Activated B cell treated with CpG ODN at 0.5 μM for 24 hours (primary cell): Measurements from ENCODE around the gene ITPR3. TPM values are rescaled to one million over a fixed set of nuclear protein-coding genes. Genes with fewer than 3 reads are reported as not detected.

Experiments
- ATAC-seq: fragments of 200-7000 bp; cut with Tn5 transposase; one replicate; pipeline ENCODE4 v1.10.0; 2021; ENCODE audit warnings: low read depth, mild to moderate bottlenecking, moderate library complexity
- CTCF ChIA-PET: fragments of 350-600 bp; sonication (Branson Sonifier 250); formaldehyde crosslinking; loops from one replicate; lab custom pipeline; 2021; ENCODE audit warnings: antibody characterized with exemption; lab: Charles Lee
- POLR2A ChIA-PET: fragments of 350-600 bp; sonication (Branson Sonifier 250); formaldehyde crosslinking; loops from one replicate; lab custom pipeline; 2021; ENCODE audit warnings: antibody characterized with exemption; lab: Charles Lee
- DNase-seq: peaks from one replicate; pipeline ENCODE4 v3.0.0; 2022
- H3K27ac Mint-ChIP-seq: one replicate; pipeline ENCODE4 v1.8.0; 2020; ENCODE audit warnings: mixed read lengths
- H3K27me3 Mint-ChIP-seq: one replicate; pipeline ENCODE4 v1.8.0; 2021; ENCODE audit warnings: mixed read lengths
- H3K36me3 Mint-ChIP-seq: one replicate; pipeline ENCODE4 v1.8.0; 2021; ENCODE audit warnings: low read depth, mixed read lengths
- H3K4me1 Mint-ChIP-seq: one replicate; pipeline ENCODE4 v1.8.0; 2021; ENCODE audit warnings: mixed read lengths
- H3K4me3 Mint-ChIP-seq: one replicate; pipeline ENCODE4 v1.8.0; 2020; ENCODE audit warnings: mild to moderate bottlenecking, mixed read lengths
- H3K9me3 Mint-ChIP-seq: one replicate; pipeline ENCODE4 v1.8.0; 2020; ENCODE audit warnings: mixed read lengths
- intact Hi-C: fragments of 100-400 bp; cut with micrococcal nuclease; formaldehyde crosslinking; loops from one replicate; pipeline ENCODE4 v1.15.1; 2024
- total RNA-seq: library from RNA; stranded (reverse); gene quantifications from 2 replicates; pipeline ENCODE4 v1.2.3, GENCODE V29; 2022
- TF ChIP-seq, protein P1 (sequence below): fragments of 200-600 bp; IDR thresholded peaks from one replicate; pipeline ENCODE4 v1.8.0; 2022; ENCODE audit warnings: antibody characterized with exemption, mild to moderate bottlenecking

The ITPR3 gene
- total RNA-seq, 1 donor from 2014 or later, result 35.5 TPM

GRCh38 chr6:33589392-33589730 is 31.8 kb upstream of the ITPR3 start:
- H3K27me3 Mint-ChIP-seq, result no peaks in the 10 kb centered on the region
- CTCF ChIA-PET, result interaction anchor here (1.0 to 1.4 kb wide), 10 partner anchors 9 to 438 kb away, joined by 3 to 52 read pairs (median 4); partner anchors contain the start of genes BAK1 and UQCC2
- no peaks in the 10 kb centered on the region for H3K36me3 Mint-ChIP-seq
- POLR2A ChIA-PET, result interaction anchor here (0.9 to 1.4 kb wide), 5 partner anchors 15 to 78 kb away, joined by 3 to 11 read pairs (median 4); partner anchors contain the start of gene ITPR3
- peaks cover 61% of the 10 kb centered on the region for H3K4me1 Mint-ChIP-seq
- no peaks in the 10 kb centered on the region for H3K9me3 Mint-ChIP-seq
- DNase-seq (no peak), ATAC-seq (no peak)
- H3K27ac Mint-ChIP-seq, result peak overlapping the region; percentile 50
- no peak overlapping the region for H3K4me3 Mint-ChIP-seq
- TF ChIP-seq, protein P1, sequence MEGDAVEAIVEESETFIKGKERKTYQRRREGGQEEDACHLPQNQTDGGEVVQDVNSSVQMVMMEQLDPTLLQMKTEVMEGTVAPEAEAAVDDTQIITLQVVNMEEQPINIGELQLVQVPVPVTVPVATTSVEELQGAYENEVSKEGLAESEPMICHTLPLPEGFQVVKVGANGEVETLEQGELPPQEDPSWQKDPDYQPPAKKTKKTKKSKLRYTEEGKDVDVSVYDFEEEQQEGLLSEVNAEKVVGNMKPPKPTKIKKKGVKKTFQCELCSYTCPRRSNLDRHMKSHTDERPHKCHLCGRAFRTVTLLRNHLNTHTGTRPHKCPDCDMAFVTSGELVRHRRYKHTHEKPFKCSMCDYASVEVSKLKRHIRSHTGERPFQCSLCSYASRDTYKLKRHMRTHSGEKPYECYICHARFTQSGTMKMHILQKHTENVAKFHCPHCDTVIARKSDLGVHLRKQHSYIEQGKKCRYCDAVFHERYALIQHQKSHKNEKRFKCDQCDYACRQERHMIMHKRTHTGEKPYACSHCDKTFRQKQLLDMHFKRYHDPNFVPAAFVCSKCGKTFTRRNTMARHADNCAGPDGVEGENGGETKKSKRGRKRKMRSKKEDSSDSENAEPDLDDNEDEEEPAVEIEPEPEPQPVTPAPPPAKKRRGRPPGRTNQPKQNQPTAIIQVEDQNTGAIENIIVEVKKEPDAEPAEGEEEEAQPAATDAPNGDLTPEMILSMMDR, result no peak
- intact Hi-C loops, result loop anchor here (1.0 to 5.0 kb wide), 5 partner anchors 18 to 563 kb away; no protein-coding TSS in a partner anchor

DNA sequence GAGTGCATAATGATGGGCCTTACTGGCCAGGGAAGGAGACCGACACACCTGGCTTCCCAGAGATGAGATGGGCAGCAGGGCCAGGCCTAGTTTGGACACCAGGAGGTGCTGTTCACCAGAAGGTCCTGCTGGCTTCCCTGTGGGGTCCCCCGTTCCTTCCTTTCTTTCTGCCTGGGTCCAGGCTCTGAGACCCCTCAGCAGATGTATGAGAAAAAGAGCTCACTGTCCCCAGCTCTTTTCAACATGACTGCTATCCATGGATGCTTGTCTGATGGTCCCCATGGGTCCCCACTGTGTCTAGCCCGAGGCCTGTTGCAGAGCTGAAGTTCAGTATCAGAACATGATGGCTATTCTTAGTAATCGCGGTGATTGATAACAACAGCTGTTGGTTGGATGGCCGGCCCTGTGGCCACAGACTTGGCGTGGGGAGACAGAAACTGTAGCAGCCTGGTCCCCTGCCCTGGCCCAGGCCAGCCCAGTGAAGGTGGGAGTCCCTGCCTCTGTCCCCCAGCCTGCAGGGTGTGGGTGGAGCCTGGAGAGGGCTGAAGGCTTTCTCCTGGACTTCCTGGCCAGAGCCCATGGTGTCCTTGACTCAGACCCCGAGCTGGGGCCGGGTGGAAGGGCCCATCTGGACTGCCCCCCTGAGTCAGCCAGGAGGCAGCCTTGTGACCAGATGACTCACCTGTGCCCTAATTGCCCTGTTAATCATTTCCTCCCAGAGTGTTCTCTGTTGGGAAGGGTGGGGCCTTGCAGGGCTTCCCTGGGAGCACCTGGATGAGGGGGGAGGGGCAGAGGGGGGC is 31.2 kb upstream of the ITPR3 start:
- Mint-ChIP-seq H3K9me3 (no peaks in the 10 kb centered on the region), H3K36me3 (no peaks in the 10 kb centered on the region), H3K27me3 (no peaks in the 10 kb centered on the region), H3K4me1 (peaks cover 63% of the 10 kb centered on the region), H3K27ac (peak overlapping the region; percentile 50), H3K4me3 (no peak overlapping the region)
- intact Hi-C loops, result loop anchor here (1.0 to 5.0 kb wide), 6 partner anchors 17 to 1393 kb away; no protein-coding TSS in a partner anchor
- DNase-seq (peak; percentile 44), ATAC-seq (peak; percentile 7)
- ChIA-PET POLR2A (interaction anchor here (0.7 to 1.4 kb wide), 9 partner anchors 15 to 122 kb away, joined by 3 to 11 read pairs (median 4); partner anchors contain the start of genes ITPR3 and UQCC2), CTCF (interaction anchor here (0.6 to 1.4 kb wide), 18 partner anchors 10 to 836 kb away, joined by 3 to 52 read pairs (median 4); partner anchors contain the start of genes BAK1, ITPR3, RPS10 and UQCC2)
- TF ChIP-seq, protein P1, result no peak

GRCh38 chr6:33590531-33591198 is 30.5 kb upstream of the ITPR3 start:
- no peaks in the 10 kb centered on the region for H3K9me3 Mint-ChIP-seq
- TF ChIP-seq, protein P1, result no peak
- H3K27ac Mint-ChIP-seq, result peak overlapping the region; percentile 93
- no peaks in the 10 kb centered on the region for H3K36me3 Mint-ChIP-seq
- H3K27me3 Mint-ChIP-seq, result no peaks in the 10 kb centered on the region
- DNase-seq (peak; percentile 27), ATAC-seq (peak; percentile 5)
- peaks cover 63% of the 10 kb centered on the region for H3K4me1 Mint-ChIP-seq
- POLR2A ChIA-PET, result interaction anchor here (0.7 to 4.3 kb wide), 14 partner anchors 10 to 121 kb away, joined by 3 to 37 read pairs (median 5); partner anchors contain the start of genes BAK1, ITPR3 and UQCC2
- CTCF ChIA-PET, result interaction anchor here (0.6 to 2.2 kb wide), 20 partner anchors 10 to 835 kb away, joined by 3 to 52 read pairs (median 4); partner anchors contain the start of genes BAK1, ITPR3, RPS10 and UQCC2
- intact Hi-C loops, result loop anchor here (5.0 kb wide), 1 partner anchor 1393 kb away; no protein-coding TSS in a partner anchor
- peak overlapping the region; percentile 55 for H3K4me3 Mint-ChIP-seq

GRCh38 chr6:33591424-33592032 is 29.6 kb upstream of the ITPR3 start:
- ChIA-PET POLR2A (interaction anchor here (0.6 to 4.3 kb wide), 9 partner anchors 11 to 645 kb away, joined by 3 to 37 read pairs (median 11); partner anchors contain the start of genes BAK1, HMGA1, ITPR3 and UQCC2), CTCF (interaction anchor here (0.8 to 2.3 kb wide), 4 partner anchors 16 to 176 kb away, joined by 4 to 31 read pairs (median 10); partner anchors contain the start of gene ITPR3)
- intact Hi-C loops, result loop anchor here (1.0 to 5.0 kb wide), 3 partner anchors 20 to 1394 kb away; no protein-coding TSS in a partner anchor
- no peaks in the 10 kb centered on the region for H3K36me3 Mint-ChIP-seq
- no peaks in the 10 kb centered on the region for H3K27me3 Mint-ChIP-seq
- ATAC-seq (no peak), DNase-seq (no peak)
- peak overlapping the region; percentile 17 for H3K4me3 Mint-ChIP-seq
- no peaks in the 10 kb centered on the region for H3K9me3 Mint-ChIP-seq
- peaks cover 60% of the 10 kb centered on the region for H3K4me1 Mint-ChIP-seq
- peak overlapping the region; percentile 93 for H3K27ac Mint-ChIP-seq
- TF ChIP-seq, protein P1, result no peak
